Thyroid gland (tissue), 4 donors: ENCODE data around the gene FEV. TPM values are rescaled to one million over a fixed set of nuclear protein-coding genes. Genes with fewer than 3 reads are reported as not detected.

Experiments
- DNase-seq, 2 donors: peaks; one replicate each; pipeline ENCODE4 v3.0.0-alpha.2; 2019
- H3K27ac ChIP-seq, 3 donors: fragments of 200-600 bp; sonication (generic); 1 replicate in 2 of 3; 2 replicates in 1 of 3; pipeline ENCODE4 v1.5.1; 2016 to 2019; ENCODE audit warnings: mild to moderate bottlenecking in 1 of 3, moderate library complexity in 1 of 3
- H3K27me3 ChIP-seq: fragments of 200-600 bp; sonication (generic); one replicate; pipeline ENCODE4 v1.5.1; 2019
- H3K36me3 ChIP-seq, 2 donors: fragments of 200-600 bp; sonication (generic); one replicate each; pipeline ENCODE4 v1.5.1; 2016 to 2019
- H3K4me1 ChIP-seq, 2 donors: fragments of 200-600 bp; sonication (generic); one replicate each; pipeline ENCODE4 v1.5.1; 2017 to 2019
- H3K4me3 ChIP-seq, 3 donors: fragments of 200-600 bp; sonication (generic); replicated peaks in 1 of 3; 1 replicate in 2 of 3; 2 replicates in 1 of 3; pipeline ENCODE4 v1.5.1; 2016; ENCODE audit warnings: mild to moderate bottlenecking in 1 of 3
- H3K9me3 ChIP-seq: fragments of 200-600 bp; sonication (generic); one replicate; pipeline ENCODE4 v1.5.1; 2017
- POLR2A ChIP-seq, 2 donors: fragments of 450-650 bp; IDR thresholded peaks; one replicate each; pipeline ENCODE4 v1.6.1; 2017; ENCODE audit warnings: antibody characterized with exemption in 2 of 2, mild to moderate bottlenecking in 2 of 2, moderate library complexity in 1 of 2
- WGBS, 2 donors: methylation state at CpG; one replicate each; pipeline ENCODE4 v1.1.5; 2017; 5-methylcytosine and 5-hydroxymethylcytosine counted together
- intact Hi-C: fragments of 100-400 bp; cut with DNase I; formaldehyde crosslinking; loops from one replicate; pipeline ENCODE4 v1.15.1; 2023
- total RNA-seq, 4 donors: library from RNA; depleted of rRNA; stranded (reverse); fragments of >200 nt; gene quantifications; one replicate each; pipeline ENCODE4 v1.2.3, GENCODE V29; 2016
- TF ChIP-seq, protein P1 (sequence below), 6 experiments: fragments of 200-600 bp in 3 of 6; fragments of 450-650 bp in 3 of 6; sonication (generic) in 3 of 6; IDR thresholded peaks; one replicate each; pipeline ENCODE4 v1.5.1; 2016 to 2019; ENCODE audit warnings: antibody characterized with exemption in 6 of 6, mild to moderate bottlenecking in 2 of 6, inconsistent platforms in 1 of 6, moderate library complexity in 1 of 6

FEV gene
- total RNA-seq, 4 donors from 2014 or later: not detected

GRCh38 chr2:218980735-218981389, 4.1 kb downstream of the FEV start:
- DNase-seq: no peak
- Histone ChIP-seq H3K36me3 (no peaks in the 10 kb centered on the region), H3K27me3 (peaks cover 36% of the 10 kb centered on the region), H3K9me3 (no peaks in the 10 kb centered on the region), H3K4me1 (peaks cover 8 to 39% of the 10 kb centered on the region in 2 donors), H3K27ac (no peak overlapping the region), H3K4me3 (no peak overlapping the region)
- TF ChIP-seq POLR2A (IDR thresholded peaks at IDR 0.05): no peak
- TF ChIP-seq, protein P1, sequence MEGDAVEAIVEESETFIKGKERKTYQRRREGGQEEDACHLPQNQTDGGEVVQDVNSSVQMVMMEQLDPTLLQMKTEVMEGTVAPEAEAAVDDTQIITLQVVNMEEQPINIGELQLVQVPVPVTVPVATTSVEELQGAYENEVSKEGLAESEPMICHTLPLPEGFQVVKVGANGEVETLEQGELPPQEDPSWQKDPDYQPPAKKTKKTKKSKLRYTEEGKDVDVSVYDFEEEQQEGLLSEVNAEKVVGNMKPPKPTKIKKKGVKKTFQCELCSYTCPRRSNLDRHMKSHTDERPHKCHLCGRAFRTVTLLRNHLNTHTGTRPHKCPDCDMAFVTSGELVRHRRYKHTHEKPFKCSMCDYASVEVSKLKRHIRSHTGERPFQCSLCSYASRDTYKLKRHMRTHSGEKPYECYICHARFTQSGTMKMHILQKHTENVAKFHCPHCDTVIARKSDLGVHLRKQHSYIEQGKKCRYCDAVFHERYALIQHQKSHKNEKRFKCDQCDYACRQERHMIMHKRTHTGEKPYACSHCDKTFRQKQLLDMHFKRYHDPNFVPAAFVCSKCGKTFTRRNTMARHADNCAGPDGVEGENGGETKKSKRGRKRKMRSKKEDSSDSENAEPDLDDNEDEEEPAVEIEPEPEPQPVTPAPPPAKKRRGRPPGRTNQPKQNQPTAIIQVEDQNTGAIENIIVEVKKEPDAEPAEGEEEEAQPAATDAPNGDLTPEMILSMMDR (IDR thresholded peaks at IDR 0.05): no peak
- WGBS, 2 donors: 2 to 4% methylated on average over 26 of the region's 26 CpGs
- intact Hi-C loops: no loop called here

DNA sequence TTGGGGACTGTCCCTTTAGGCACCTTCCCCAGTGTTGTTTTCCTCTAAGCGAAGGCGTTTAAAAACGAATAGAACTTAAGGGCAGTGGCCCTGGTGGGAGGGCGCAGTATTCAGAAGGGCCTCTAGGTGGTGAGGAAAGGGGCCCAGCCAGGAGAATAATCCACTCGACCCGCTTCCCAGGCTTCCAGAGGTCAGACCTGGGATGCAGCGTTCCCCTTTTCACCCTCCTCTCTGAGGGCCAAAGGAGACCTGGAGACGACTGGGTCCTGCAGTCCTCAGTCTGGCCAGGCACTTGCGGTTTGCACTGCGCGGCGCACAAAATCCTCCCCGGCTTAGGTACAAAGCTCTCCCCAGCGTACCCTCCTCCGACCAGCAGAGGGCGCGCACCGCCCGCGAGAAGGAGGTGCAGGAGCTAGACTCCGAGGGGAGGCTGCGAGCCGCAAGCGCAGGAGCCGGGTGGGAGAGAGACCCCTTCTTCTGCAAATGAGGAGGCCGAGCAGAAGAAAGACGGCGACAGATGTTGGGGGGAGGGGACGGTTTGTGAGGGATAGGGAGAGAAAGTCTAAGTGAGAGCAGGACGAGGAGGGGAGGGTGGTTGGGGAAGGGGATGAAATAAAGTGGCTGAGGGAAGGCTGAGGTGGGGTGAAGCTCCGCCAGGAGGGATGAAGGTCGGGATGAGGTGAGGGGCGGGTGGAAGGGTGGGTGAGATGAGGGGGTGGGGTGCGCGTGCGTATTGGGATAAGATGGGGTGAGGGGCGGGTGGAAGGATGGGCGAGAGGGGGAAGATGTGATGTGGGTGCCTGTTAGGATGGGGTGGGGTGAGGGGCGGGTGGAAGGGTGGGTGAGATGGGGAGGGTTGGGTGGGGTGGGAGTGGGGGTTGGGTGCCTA, 4.9 kb downstream of the FEV start:
- WGBS, 2 donors: 1 to 4% methylated on average over 32 to 36 of the region's 39 CpGs
- H3K27ac ChIP-seq: no peak overlapping the region
- intact Hi-C loops: no loop called here
- H3K9me3 ChIP-seq: no peaks in the 10 kb centered on the region
- peaks cover 8 to 35% of the 10 kb centered on the region in 2 donors for H3K4me1 ChIP-seq
- TF ChIP-seq POLR2A (IDR thresholded peaks at IDR 0.05): no peak
- TF ChIP-seq, protein P1 (IDR thresholded peaks at IDR 0.05): peak; percentile 73 to 95 (median 78)
- H3K36me3 ChIP-seq: no peaks in the 10 kb centered on the region
- no peak overlapping the region for H3K4me3 ChIP-seq
- DNase-seq: peak; percentile 77 to 83
- peaks cover 28% of the 10 kb centered on the region for H3K27me3 ChIP-seq

GRCh38 chr2:218975060-218975777, 9.8 kb downstream of the FEV start:
- WGBS, 2 donors: 63 to 68% methylated on average over 4 of the region's 4 CpGs

DNA sequence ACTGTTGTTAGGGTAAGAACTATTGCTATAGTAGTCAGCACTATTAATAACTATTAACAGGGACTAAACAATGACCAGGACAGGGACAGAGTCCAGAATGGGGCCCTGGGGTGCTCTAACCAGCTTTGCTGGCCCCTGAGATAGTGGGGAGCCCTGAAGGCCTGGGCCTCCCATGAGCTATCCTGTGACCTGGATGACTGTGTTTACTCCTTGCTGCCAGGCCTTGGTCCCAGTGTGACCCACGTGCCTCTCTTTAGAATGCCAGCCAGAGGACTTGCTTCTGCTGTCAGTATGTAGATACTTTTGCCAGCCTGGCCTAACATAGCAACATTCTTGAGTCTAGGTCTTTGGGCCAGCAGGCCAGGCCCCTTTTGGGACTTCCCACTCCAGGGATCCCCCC, 14.1 kb downstream of the FEV start:
- no peak for DNase-seq
- Histone ChIP-seq H3K4me1 (no peaks in the 10 kb centered on the region), H3K27ac (no peak overlapping the region), H3K27me3 (no peaks in the 10 kb centered on the region), H3K9me3 (no peaks in the 10 kb centered on the region), H3K36me3 (no peaks in the 10 kb centered on the region), H3K4me3 (no peak overlapping the region)
- intact Hi-C loops: no loop called here
- 18 to 20% methylated on average over 1 of the region's 1 CpG for WGBS, 2 donors
- no peak for TF ChIP-seq POLR2A (IDR thresholded peaks at IDR 0.05)
- TF ChIP-seq, protein P1 (IDR thresholded peaks at IDR 0.05): no peak

More at GRCh38 chr2:218975060-218975777, 9.8 kb downstream of the FEV start:
- H3K9me3 ChIP-seq: no peaks in the 10 kb centered on the region
- H3K27ac ChIP-seq: no peak overlapping the region
- intact Hi-C loops: no loop called here
- no peak overlapping the region for H3K4me3 ChIP-seq
- H3K27me3 ChIP-seq: no peaks in the 10 kb centered on the region
- no peaks in the 10 kb centered on the region for H3K36me3 ChIP-seq
- TF ChIP-seq, protein P1 (IDR thresholded peaks at IDR 0.05): no peak
- TF ChIP-seq POLR2A (IDR thresholded peaks at IDR 0.05): no peak
- DNase-seq: no peak
- H3K4me1 ChIP-seq: peaks cover 0 to 4% of the 10 kb centered on the region in 2 donors
